Breast epithelium (tissue), 4 donors: ENCODE data around the gene SF3A1. TPM values are rescaled to one million over a fixed set of nuclear protein-coding genes. Genes with fewer than 3 reads are reported as not detected.

Source experiments
- DNase-seq, 2 donors: peaks; one replicate each; pipeline ENCODE4 v3.0.0-alpha.2; 2019; ENCODE audit warnings: low spot score in 2 of 2
- H3K27ac ChIP-seq, 2 donors: fragments of 200-600 bp; sonication (generic) in 1 of 2; one replicate each; pipeline ENCODE4 v1.5.1; 2016 to 2019; ENCODE audit warnings: mild to moderate bottlenecking in 1 of 2
- H3K27me3 ChIP-seq, 2 donors: fragments of 200-600 bp; sonication (generic) in 1 of 2; one replicate each; pipeline versions ENCODE4 v1.5.1 to v1.6.0; 2017 to 2019; ENCODE audit warnings: control low read depth in 1 of 2, mild to moderate bottlenecking in 1 of 2
- H3K36me3 ChIP-seq: fragments of 200-600 bp; one replicate; pipeline ENCODE4 v1.5.1; 2019
- H3K4me1 ChIP-seq, 2 donors: fragments of 200-600 bp; sonication (generic); one replicate each; pipeline ENCODE4 v1.5.1; 2016 to 2019; ENCODE audit warnings: control low read depth in 1 of 2
- H3K4me3 ChIP-seq, 3 donors: fragments of 200-600 bp; sonication (generic); 1 replicate in 2 of 3; 2 replicates in 1 of 3; pipeline ENCODE4 v1.5.1; 2016 to 2019; ENCODE audit warnings: mild to moderate bottlenecking in 3 of 3, moderate library complexity in 2 of 3
- H3K9me3 ChIP-seq, 2 donors: fragments of 200-600 bp; sonication (generic) in 1 of 2; one replicate each; pipeline ENCODE4 v1.5.1; 2016 to 2019; ENCODE audit warnings: control low read depth in 1 of 2
- CTCF ChIP-seq, 3 donors: fragments of 450-650 bp; IDR thresholded peaks; one replicate each; pipeline ENCODE4 v1.5.1; 2016 to 2017; ENCODE audit warnings: antibody characterized with exemption in 3 of 3, mild to moderate bottlenecking in 3 of 3, moderate library complexity in 3 of 3
- POLR2A ChIP-seq: fragments of 450-650 bp; IDR thresholded peaks from one replicate; pipeline ENCODE4 v1.6.1; 2016; ENCODE audit warnings: antibody characterized with exemption, mild to moderate bottlenecking, moderate library complexity
- POLR2AphosphoS5 ChIP-seq, 3 donors: sonication (generic); formaldehyde crosslinking; IDR thresholded peaks; one replicate each; pipeline ENCODE4 v1.6.1; 2017; ENCODE audit warnings: antibody characterized with exemption in 3 of 3
- intact Hi-C: fragments of 100-400 bp; cut with DNase I; formaldehyde crosslinking; loops from one replicate; pipeline ENCODE4 v1.15.1; 2023; ENCODE audit warnings: low total_unique reads
- total RNA-seq, 3 donors: library from RNA; depleted of rRNA; stranded (reverse); fragments of >200 nt; gene quantifications; one replicate each; pipeline ENCODE4 v1.1.0, GENCODE V29; 2016

SF3A1 gene
- total RNA-seq, 3 donors from 2014 or later, result 47.7 to 68.6 (median 47.9) TPM

- H3K27ac ChIP-seq, result peak overlapping the region in 1 of 2 donors; percentile 68
- H3K36me3 ChIP-seq, result no peaks in the 10 kb centered on the region
- no peak overlapping the region for H3K4me3 ChIP-seq
- intact Hi-C loops, result no loop called here
- no peak for TF ChIP-seq CTCF (IDR thresholded peaks at IDR 0.05)
- TF ChIP-seq POLR2AphosphoS5 (IDR thresholded peaks at IDR 0.05), result no peak
- TF ChIP-seq POLR2A, result no peak
- H3K4me1 ChIP-seq, result peaks cover 2 to 5% of the 10 kb centered on the region in 2 donors
- no peak for DNase-seq
- no peaks in the 10 kb centered on the region for H3K27me3 ChIP-seq
- H3K9me3 ChIP-seq, result peaks cover 0 to 3% of the 10 kb centered on the region in 2 donors
Observed at GRCh38 chr22:30393322-30393680, 36.6 kb upstream of the SF3A1 start.

- Histone ChIP-seq H3K27ac (peak overlapping the region in 1 of 2 donors; percentile 68), H3K9me3 (peaks cover 0 to 3% of the 10 kb centered on the region in 2 donors), H3K4me3 (no peak overlapping the region), H3K4me1 (peaks cover 0 to under 1% of the 10 kb centered on the region in 2 donors), H3K27me3 (no peaks in the 10 kb centered on the region), H3K36me3 (no peaks in the 10 kb centered on the region)
- no peak for DNase-seq
- intact Hi-C loops, result no loop called here
- TF ChIP-seq POLR2AphosphoS5 (IDR thresholded peaks at IDR 0.05) (no peak), CTCF (IDR thresholded peaks at IDR 0.05) (no peak), POLR2A (no peak)
Observed at GRCh38 chr22:30392661-30393321, 36.1 kb upstream of the SF3A1 start.

- peaks cover 1 to 3% of the 10 kb centered on the region in 2 donors for H3K4me1 ChIP-seq
- H3K27ac ChIP-seq, result no peak overlapping the region
- peaks cover 0 to 3% of the 10 kb centered on the region in 2 donors for H3K9me3 ChIP-seq
- intact Hi-C loops, result loop anchor here (1.0 kb wide), 1 partner anchor 103 kb away; no protein-coding TSS in a partner anchor
- H3K27me3 ChIP-seq, result no peaks in the 10 kb centered on the region
- no peak overlapping the region for H3K4me3 ChIP-seq
- no peak for TF ChIP-seq POLR2A
- peak; percentile 29 to 48 (median 45) for TF ChIP-seq POLR2AphosphoS5 (IDR thresholded peaks at IDR 0.05)
- TF ChIP-seq CTCF (IDR thresholded peaks at IDR 0.05), result peak; percentile 75 to 89 (median 76)
- H3K36me3 ChIP-seq, result no peaks in the 10 kb centered on the region
- DNase-seq, result peak; percentile 67 to 80
Observed at GRCh38 chr22:30390974-30391691, 34.4 kb upstream of the SF3A1 start.

GRCh38 chr22:30386960-30387827 is 30.5 kb upstream of the SF3A1 start, which contains the start of gene RNF215:
RNF215 (minus strand) TSS chr22:30387411; CDS start chr22:30387313, 98 bp downstream.
- peaks cover 3 to 6% of the 10 kb centered on the region in 2 donors for H3K4me1 ChIP-seq
- peak; percentile 63 to 92 (median 91) for TF ChIP-seq CTCF (IDR thresholded peaks at IDR 0.05)
- peak in 1 of 3 donors; percentile 49 for TF ChIP-seq POLR2AphosphoS5 (IDR thresholded peaks at IDR 0.05)
- TF ChIP-seq POLR2A, result no peak
- peak; percentile 60 to 77 for DNase-seq
- intact Hi-C loops, result no loop called here
- no peaks in the 10 kb centered on the region for H3K27me3 ChIP-seq
- H3K4me3 ChIP-seq, result peak within 1 kb of the TSS; percentile 52 to 85 (median 60)
- H3K9me3 ChIP-seq, result peaks cover 0 to 3% of the 10 kb centered on the region in 2 donors
- no peaks in the 10 kb centered on the region for H3K36me3 ChIP-seq
- peak within 1 kb of the TSS; percentile 58 to 93 for H3K27ac ChIP-seq
